RWPE1 (cell line): ENCODE results near the gene PLCB2.

Experiments used
- CTCF ChIA-PET: fragments of 350-600 bp; sonication (Branson Sonifier 250); formaldehyde crosslinking; extraction: SDS; loops from one replicate; lab custom pipeline; 2021; lab: Yijun Ruan, JAX
- POLR2A ChIA-PET: fragments of 400-600 bp; formaldehyde crosslinking; extraction: SDS; loops from one replicate; lab custom pipeline; 2020; ENCODE audit warnings: antibody characterized with exemption; ENCODE audit not compliant: low non-redundant PET; lab: Yijun Ruan, JAX
- DNase-seq: peaks from one replicate; pipeline ENCODE4 v3.0.0; 2012; ENCODE audit warnings: low spot score
- H3K27ac ChIP-seq: fragments of 450-650 bp; 2 replicates; pipeline ENCODE4 v1.5.1; 2017
- TF ChIP-seq, protein P1 (sequence below): fragments of 450-650 bp; conservative IDR thresholded peaks from 2 replicates; pipeline ENCODE4 v1.5.1; 2017; ENCODE audit warnings: low read depth, mild to moderate bottlenecking

PLCB2 gene

DNA sequence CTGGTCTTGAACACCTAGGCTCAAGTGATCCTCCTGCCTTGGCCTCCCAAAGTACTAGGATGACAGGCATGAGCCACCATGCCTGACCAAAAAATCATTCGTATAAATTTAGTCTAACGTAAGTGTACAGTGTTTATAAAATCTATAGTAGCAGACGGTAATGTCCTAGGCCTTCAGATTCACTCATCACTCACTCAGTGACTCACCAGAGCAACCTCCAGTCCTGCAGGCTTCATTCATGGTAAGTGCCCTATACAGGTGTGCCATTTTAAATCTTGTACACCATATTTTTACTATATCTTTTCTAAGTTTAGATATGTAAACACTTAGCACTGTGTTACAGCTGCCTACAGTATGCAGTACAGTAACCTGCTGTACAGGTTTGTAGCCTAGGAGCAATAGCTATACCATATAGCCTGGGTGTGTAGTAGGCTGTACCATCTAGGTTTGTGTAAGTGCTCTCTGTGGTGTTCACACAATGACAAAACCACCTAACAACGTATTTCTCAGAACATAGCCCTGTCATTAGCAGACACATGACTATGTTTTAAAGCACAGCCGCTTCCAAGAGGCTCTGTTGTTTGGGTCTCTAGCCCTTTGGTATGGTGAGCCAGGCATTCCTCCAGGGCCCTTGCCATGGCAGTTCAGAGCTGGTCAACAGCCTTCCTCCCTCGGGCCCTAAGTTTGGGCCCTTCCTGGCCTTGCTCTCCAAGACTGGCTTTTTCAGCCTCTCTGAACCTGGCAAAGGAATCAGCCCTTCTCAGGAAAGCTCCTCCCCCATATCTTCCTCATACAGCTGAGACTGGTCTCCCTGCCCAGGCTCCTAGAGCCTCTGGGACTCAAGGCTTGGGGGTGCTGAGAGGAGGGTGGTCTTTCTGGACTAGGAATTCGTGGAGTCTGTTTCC lies 34.9 kb upstream of the PLCB2 start:
- CTCF ChIA-PET: interaction anchor here (0.6 to 8.3 kb wide), 3 partner anchors 24 to 86 kb away, joined by 3 to 112 read pairs (median 4); no protein-coding TSS in a partner anchor
- no peak for DNase-seq
- TF ChIP-seq, protein P1, sequence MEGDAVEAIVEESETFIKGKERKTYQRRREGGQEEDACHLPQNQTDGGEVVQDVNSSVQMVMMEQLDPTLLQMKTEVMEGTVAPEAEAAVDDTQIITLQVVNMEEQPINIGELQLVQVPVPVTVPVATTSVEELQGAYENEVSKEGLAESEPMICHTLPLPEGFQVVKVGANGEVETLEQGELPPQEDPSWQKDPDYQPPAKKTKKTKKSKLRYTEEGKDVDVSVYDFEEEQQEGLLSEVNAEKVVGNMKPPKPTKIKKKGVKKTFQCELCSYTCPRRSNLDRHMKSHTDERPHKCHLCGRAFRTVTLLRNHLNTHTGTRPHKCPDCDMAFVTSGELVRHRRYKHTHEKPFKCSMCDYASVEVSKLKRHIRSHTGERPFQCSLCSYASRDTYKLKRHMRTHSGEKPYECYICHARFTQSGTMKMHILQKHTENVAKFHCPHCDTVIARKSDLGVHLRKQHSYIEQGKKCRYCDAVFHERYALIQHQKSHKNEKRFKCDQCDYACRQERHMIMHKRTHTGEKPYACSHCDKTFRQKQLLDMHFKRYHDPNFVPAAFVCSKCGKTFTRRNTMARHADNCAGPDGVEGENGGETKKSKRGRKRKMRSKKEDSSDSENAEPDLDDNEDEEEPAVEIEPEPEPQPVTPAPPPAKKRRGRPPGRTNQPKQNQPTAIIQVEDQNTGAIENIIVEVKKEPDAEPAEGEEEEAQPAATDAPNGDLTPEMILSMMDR: no peak
- POLR2A ChIA-PET: interaction anchor here (0.6 to 0.9 kb wide), 2 partner anchors 13 to 190 kb away, joined by 3 to 7 read pairs; no protein-coding TSS in a partner anchor
- H3K27ac ChIP-seq: peak overlapping the region; percentile 91

DNA sequence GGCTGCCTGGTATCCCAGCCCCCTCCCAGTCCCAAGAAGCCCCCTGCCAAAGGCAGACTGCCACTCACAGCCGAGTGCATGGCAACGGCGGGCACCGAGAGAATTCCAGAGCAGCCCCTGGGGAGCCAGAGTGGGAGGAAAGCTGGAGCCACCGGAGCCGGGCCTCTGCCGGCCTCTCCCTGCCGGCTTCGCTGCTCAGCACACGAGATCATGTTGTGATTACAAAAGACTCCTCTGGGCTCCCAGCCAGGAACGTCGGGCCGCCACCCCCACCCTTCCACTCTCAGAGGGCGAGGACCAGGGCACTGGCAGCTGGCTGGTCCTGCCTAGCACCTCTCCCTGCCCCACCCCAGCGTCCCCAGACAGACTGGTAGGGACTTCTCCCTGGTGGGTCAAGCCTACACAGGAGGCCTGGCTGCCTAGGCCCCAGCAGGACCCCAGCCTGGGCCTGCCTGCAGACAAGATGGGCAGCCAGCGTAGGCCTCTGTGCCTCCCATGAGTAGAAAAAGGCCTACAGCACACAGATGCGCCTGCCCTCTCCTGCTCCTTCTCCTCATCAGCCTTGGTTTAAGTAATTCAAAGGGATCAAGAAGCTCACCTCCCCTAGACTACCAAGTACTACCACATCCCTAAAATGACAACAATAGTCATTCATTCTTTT lies 33.1 kb upstream of the PLCB2 start, which contains the start of gene CCDC9B:
CCDC9B (minus strand) TSS at position 200 of the 661 bp plus-strand sequence; CDS start at position 80, 120 bp downstream.
- ChIA-PET POLR2A (interaction anchor here (0.6 to 0.9 kb wide), 2 partner anchors 30 to 111 kb away, joined by 3 to 5 read pairs; no protein-coding TSS in a partner anchor), CTCF (interaction anchor here (0.6 to 8.3 kb wide), 7 partner anchors 26 to 101 kb away, joined by 4 to 112 read pairs (median 6); partner anchors contain the start of gene ANKRD63)
- TF ChIP-seq, protein P1: no peak
- peak; percentile 92 for DNase-seq
- peak within 1 kb of the TSS; percentile 99 for H3K27ac ChIP-seq

DNA sequence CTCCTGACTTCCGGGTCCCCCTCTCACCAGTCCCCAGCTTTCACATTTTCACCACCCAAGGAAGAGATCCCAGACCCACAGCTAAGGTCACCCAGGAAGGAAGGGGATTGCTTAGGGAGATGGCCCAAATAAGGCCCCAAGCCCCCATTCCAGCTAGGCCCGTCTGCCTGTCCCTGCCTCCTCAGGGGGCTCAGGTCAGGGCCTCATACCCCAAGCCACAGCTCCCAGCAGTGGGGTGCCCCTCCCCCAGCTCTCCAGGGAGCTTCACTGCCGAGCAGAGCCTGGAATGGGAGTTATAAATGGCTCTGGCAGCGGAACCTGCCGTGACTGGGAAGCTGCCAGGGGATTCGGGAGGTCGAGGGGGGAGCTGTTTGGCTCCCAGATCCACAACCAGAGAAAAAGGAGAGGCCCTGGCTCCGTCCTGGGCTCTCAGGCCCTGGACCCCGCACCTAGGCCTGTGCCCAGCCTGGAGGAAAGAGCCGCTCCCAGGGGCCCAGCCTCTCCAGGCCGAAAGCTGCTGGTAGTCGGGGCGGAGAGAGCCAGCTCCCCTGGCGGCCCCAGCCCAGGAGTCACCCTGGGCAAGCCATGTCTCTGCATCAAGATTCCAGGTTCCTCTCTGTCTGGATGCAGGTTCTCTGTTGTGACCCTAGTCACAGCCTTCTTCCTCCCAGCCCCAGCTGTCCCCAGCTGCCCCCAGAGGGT lies 32.5 kb upstream of the PLCB2 start:
- ChIA-PET CTCF (interaction anchor here (0.6 to 8.3 kb wide), 10 partner anchors 16 to 100 kb away, joined by 3 to 112 read pairs (median 6); partner anchors contain the start of genes ANKRD63 and INAFM2), POLR2A (interaction anchor here (0.9 kb wide), 1 partner anchor 30 kb away, joined by 3 read pairs; no protein-coding TSS in a partner anchor)
- peak; percentile 49 for DNase-seq
- H3K27ac ChIP-seq: peak overlapping the region; percentile 99
- TF ChIP-seq, protein P1: no peak

DNA sequence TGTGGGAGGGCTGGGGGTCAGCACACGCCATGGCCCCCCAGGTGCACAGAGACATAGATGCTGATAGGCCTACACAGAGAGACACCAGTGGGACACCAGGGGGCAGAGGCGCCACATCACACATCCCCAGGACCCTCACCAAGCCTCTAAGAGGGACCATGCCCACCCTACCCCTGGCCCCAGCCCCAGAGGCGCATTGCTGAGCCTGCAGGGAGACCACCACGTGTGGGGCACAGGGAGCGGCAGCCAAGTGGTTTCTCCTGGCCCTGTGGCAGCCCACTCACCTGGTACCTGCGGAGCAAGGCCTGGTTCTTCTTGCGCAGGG lies 31.8 kb upstream of the PLCB2 start:
- TF ChIP-seq, protein P1: no peak; the same call in 1 of the 2 replicates
- no peak for DNase-seq
- H3K27ac ChIP-seq: peak overlapping the region; percentile 99

DNA sequence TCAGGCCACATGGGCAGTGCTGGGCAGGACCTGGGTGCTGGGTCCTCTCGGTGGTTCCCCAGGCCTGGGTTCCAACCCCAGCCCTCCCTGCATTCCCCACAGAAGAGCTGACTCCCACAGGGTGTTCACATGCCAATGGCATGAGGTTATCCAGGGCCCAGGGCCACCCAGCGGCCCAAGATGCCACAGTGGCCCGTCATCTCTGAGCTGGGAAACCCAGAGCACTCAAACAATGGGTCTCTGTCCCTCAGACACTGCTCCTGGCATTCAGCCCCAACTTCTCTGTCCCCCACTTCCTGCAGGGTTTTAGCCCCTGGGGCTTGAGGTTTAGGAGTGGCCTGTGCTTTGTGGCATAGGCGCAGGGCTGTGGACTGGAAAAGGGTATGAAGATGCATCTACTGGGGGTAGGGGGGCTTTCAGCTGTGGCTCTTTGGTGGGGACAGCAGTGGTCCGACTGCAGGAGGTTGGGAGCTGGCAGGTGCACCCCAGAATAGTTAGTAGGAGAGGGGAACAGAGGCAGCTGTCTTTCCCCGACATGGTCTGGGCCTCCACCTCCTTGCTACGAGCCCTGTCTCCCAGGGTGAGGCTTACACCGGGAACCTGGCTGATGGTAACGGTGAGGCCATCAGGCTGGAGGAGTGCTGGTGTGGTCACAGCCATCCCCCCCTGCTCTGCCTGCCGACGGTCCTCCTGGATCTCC lies 31.3 kb upstream of the PLCB2 start:
- H3K27ac ChIP-seq: peak overlapping the region; percentile 99
- DNase-seq: peak; percentile 90
- ChIA-PET POLR2A (no interaction called here), CTCF (interaction anchor here (0.5 to 8.3 kb wide), 17 partner anchors 10 to 1229 kb away, joined by 3 to 112 read pairs (median 4); partner anchors contain the start of gene INAFM2)
- TF ChIP-seq, protein P1: no peak

More for the DNA sequence above, 31.8 kb upstream of the PLCB2 start:
- ChIA-PET POLR2A (no interaction called here), CTCF (interaction anchor here (0.7 to 8.3 kb wide), 11 partner anchors 11 to 82 kb away, joined by 3 to 112 read pairs (median 5); partner anchors contain the start of gene INAFM2)
